Large intestine (tissue), 3 donors: ENCODE data around the gene FSTL5. TPM values are rescaled to one million over a fixed set of nuclear protein-coding genes. Genes with fewer than 3 reads are reported as not detected.

Source experiments
- DNase-seq, 2 donors: peaks; one replicate each; pipeline versions ENCODE4 v3.0.0 to v3.0.0-alpha.2; 2013
- H3K27ac ChIP-seq: one replicate; pipeline ENCODE4 v1.5.1; 2013; ENCODE audit warnings: low read length
- H3K27me3 ChIP-seq: 2 replicates; pipeline ENCODE4 v1.6.1; 2013; ENCODE audit warnings: low read length; ENCODE audit not compliant: control insufficient read depth, insufficient read depth
- H3K36me3 ChIP-seq: 2 replicates; pipeline ENCODE4 v1.6.1; 2013; ENCODE audit warnings: low read length; ENCODE audit not compliant: control insufficient read depth, insufficient read depth
- H3K4me1 ChIP-seq: one replicate; pipeline ENCODE4 v1.6.1; 2013; ENCODE audit warnings: low read length; ENCODE audit not compliant: control insufficient read depth, insufficient read depth
- H3K4me3 ChIP-seq: one replicate; pipeline ENCODE4 v1.5.1; 2013; ENCODE audit warnings: low read length
- H3K9me3 ChIP-seq: one replicate; pipeline ENCODE4 v1.6.1; 2013; ENCODE audit warnings: mild to moderate bottlenecking, low read depth, low read length, moderate library complexity; ENCODE audit not compliant: control insufficient read depth
- WGBS: methylation state at CpG from one replicate; pipeline ENCODE4 v1.1.5; 2013; ENCODE audit warnings: low lambda C conversion rate; ENCODE audit not compliant: insufficient coverage; 5-methylcytosine and 5-hydroxymethylcytosine counted together
- polyA plus RNA-seq: library from polyadenylated mRNA; unstranded; fragments of 120-200 nt; gene quantifications from one replicate; pipeline ENCODE4 v1.2.1, GENCODE V29; 2013

The FSTL5 gene
- polyA plus RNA-seq, 1 donor: 7.0 TPM

DNA sequence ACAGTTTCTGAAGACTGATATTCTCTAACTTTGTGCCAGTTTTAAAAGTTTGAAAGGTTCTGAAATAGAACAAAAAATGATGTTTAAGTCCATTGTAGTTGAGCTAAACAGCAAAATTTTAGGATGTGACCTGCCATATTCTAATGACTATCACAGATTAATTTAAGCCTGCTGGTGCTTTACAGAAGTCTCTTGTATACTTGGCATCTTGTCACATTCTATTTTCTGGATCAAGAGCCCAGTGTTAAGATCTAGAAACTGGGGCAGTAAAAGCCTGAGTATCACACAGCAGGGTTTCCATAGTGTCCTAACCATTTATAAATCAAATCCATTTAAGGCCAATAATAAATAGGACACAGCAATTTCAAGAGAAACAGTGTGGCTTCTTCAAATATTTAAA, 12.4 kb downstream of the FSTL5 start:
- no peaks in the 10 kb centered on the region for H3K4me1 ChIP-seq
- DNase-seq: no peak
- no peak overlapping the region for H3K4me3 ChIP-seq
- H3K9me3 ChIP-seq: peaks cover 2% of the 10 kb centered on the region
- no peak overlapping the region for H3K27ac ChIP-seq
- H3K36me3 ChIP-seq: no peaks in the 10 kb centered on the region
- H3K27me3 ChIP-seq: no peaks in the 10 kb centered on the region

DNA sequence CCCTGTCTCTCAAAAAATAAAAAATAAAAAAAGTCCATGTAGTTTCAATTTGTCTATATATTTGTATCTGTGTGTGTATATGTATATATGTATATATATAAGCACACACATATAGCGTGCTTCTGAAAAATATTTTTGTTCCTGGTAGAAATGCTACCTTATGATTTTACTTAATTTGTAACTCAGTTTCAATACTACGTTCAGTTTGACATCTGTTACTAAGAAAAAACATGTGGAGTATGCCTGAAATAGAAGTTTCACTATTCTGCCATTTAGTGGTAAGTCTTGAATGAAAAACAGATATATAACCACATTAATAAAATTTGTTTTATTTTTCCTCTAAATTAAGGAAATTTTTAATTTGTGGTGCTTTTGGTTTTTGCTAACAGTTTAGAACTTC, 14.2 kb downstream of the FSTL5 start:
- no peak overlapping the region for H3K4me3 ChIP-seq
- no peaks in the 10 kb centered on the region for H3K36me3 ChIP-seq
- H3K27ac ChIP-seq: no peak overlapping the region
- peaks cover 2% of the 10 kb centered on the region for H3K9me3 ChIP-seq
- no peaks in the 10 kb centered on the region for H3K27me3 ChIP-seq
- WGBS: 90% methylated on average over 2 of the region's 2 CpGs
- no peaks in the 10 kb centered on the region for H3K4me1 ChIP-seq
- no peak for DNase-seq

DNA sequence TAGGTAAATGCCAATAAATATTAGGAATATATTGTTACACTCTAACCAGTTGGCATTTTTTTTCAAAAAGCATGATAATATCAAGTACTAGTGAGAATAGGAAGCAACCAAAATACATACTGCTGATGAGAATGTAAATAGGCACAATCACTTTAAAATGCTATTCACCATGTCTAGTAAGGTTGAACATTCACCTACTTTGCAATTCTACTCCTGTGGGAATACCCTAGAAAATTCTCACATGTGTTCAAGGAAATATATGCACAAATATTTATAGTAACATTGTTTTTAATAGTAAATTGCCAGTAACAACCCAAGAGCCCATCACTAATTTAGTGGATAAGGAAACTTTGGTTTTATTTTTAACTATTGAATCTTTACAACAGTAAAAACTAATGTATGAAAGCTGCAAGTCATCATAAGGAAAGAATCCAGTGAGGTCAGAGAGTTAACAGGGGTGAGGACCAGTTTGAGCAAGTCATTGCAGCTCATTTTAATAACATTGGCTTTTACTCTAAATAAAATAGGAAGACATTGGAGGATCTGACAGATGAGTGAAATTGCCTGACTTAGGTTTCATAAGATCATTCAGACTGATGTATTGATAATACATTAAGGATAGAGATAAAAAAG, 23.6 kb downstream of the FSTL5 start:
- no peaks in the 10 kb centered on the region for H3K4me1 ChIP-seq
- H3K36me3 ChIP-seq: no peaks in the 10 kb centered on the region
- no peak overlapping the region for H3K27ac ChIP-seq
- no peaks in the 10 kb centered on the region for H3K27me3 ChIP-seq
- H3K9me3 ChIP-seq: no peaks in the 10 kb centered on the region
- H3K4me3 ChIP-seq: no peak overlapping the region
- DNase-seq: no peak

DNA sequence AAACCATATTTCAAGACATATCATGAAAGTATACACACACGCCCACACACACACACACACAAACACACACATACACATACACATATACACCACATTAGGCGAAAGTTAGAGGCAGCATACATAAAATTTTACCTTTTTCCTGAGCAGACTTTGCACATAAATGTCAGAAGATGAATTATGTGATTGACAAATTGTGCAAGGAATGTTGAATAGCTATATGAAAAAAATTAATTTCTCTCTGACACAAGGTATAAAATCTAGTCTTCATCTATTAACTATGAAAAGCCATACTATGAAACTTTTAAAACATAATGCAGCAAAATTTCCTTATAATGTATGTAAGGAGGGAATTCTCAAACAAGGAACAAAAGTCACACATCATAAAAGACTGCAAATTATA, 24.4 kb downstream of the FSTL5 start:
- no peak overlapping the region for H3K4me3 ChIP-seq

DNA sequence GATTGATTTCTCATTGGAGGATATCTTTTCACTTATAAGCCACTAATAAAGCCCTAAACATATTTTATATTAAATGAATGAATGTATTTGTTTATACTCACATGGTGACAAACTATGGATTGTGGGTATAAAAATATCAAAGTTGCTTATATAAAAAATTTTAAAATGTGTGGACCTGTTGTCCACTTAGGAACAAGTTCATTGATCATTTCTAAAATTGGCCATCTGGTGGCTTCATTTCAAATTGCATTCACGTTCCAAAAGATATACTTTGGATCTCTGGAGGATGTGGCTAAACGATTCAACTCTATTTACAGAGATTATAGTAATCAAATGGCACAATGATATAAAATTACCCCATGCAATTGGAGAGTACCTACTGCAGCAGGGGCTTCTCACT, 32.5 kb downstream of the FSTL5 start:
- Histone ChIP-seq H3K9me3 (no peaks in the 10 kb centered on the region), H3K27me3 (no peaks in the 10 kb centered on the region), H3K4me3 (no peak overlapping the region), H3K27ac (no peak overlapping the region), H3K4me1 (no peaks in the 10 kb centered on the region), H3K36me3 (no peaks in the 10 kb centered on the region)
- WGBS: no CpG with 5 or more reads among the region's 2 CpGs
- DNase-seq: no peak

More for the DNA sequence above, 24.4 kb downstream of the FSTL5 start:
- Histone ChIP-seq H3K9me3 (no peaks in the 10 kb centered on the region), H3K27ac (no peak overlapping the region), H3K27me3 (no peaks in the 10 kb centered on the region), H3K36me3 (no peaks in the 10 kb centered on the region), H3K4me1 (no peaks in the 10 kb centered on the region)
- WGBS: no CpG with 5 or more reads among the region's 2 CpGs
- no peak for DNase-seq

DNA sequence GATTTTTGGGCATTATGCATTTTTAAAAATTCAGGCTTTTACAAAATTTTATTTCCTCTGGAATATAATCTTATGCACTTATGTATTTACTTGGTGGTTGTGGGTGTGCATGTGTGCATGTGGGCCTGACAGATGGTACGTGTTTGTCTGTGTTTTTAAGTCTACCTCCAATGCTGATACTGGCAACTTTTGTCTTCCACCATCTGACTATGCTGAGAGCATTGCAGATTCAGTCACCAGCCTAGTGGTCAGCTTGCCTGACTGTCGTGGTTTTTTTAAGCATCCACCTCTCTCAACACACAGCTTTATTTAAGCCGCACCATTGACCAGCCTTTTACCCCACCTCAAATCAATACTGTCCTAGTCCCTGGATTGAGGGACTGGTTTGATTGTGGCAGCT, 37.1 kb downstream of the FSTL5 start:
- Histone ChIP-seq H3K27me3 (no peaks in the 10 kb centered on the region), H3K4me3 (no peak overlapping the region), H3K36me3 (no peaks in the 10 kb centered on the region), H3K27ac (no peak overlapping the region), H3K9me3 (no peaks in the 10 kb centered on the region), H3K4me1 (no peaks in the 10 kb centered on the region)
- no peak for DNase-seq
- WGBS: no CpG with 5 or more reads among the region's 3 CpGs

GRCh38 chr4:162117051-162117450, 46.7 kb downstream of the FSTL5 start:
- Histone ChIP-seq H3K9me3 (no peaks in the 10 kb centered on the region), H3K27ac (no peak overlapping the region), H3K4me3 (no peak overlapping the region), H3K27me3 (no peaks in the 10 kb centered on the region), H3K4me1 (no peaks in the 10 kb centered on the region), H3K36me3 (no peaks in the 10 kb centered on the region)
- no peak for DNase-seq
- 67% methylated on average over 1 of the region's 2 CpGs for WGBS

DNA sequence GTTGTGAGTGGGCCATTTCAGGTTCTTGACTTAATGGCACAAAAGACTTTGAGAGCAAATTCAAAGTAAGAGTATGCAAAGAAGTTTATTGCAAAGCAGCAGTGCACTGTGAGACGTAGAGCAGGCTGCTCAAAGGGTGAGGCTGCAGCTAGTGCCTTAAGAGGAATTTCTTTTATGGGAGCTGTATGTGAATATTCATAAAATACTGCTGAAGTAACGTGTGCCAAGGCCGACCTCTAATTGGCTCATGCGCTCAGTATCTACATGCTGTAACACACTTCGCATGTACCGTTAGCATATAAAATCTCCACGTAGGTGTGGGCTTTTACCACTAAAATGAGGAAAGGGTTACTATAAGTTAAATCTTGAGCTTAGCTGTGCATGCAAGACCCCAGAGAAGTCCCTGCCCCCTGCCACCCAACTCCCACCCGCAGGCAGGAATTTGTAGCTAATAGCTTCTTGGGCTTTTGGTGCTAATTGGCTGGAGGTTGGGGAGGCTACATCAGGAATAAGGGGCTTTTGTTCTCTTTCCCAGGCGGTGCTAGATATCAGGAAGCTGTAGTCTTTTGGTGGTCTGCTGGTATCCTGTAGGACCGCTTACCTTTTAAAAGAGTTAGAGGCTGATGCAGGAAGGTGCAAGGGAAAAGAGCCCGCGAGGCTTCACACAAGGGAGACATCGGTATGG, 47.6 kb downstream of the FSTL5 start:
- Histone ChIP-seq H3K4me1 (no peaks in the 10 kb centered on the region), H3K9me3 (no peaks in the 10 kb centered on the region), H3K27ac (no peak overlapping the region), H3K36me3 (no peaks in the 10 kb centered on the region), H3K4me3 (no peak overlapping the region), H3K27me3 (no peaks in the 10 kb centered on the region)
- WGBS: no CpG with 5 or more reads among the region's 13 CpGs
- DNase-seq: no peak

DNA sequence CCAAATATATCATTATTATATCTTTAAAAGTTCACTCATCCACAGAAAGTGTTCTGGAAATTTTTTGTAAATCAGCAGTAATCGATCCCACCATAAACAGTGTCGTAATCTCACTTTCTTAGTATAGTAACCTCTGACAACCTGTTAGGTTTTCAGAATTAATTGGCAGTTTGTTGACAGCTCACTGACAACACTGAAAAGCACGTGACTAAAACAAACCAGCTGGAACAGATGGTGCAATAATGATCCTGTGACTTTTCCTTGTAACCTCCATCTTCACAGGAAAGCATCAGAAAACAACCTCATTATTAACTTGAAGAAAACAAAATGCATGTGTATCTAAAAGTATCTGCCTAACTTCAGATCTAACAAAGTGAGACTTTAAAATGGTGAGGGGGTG, 48.5 kb downstream of the FSTL5 start:
- Histone ChIP-seq H3K4me1 (no peaks in the 10 kb centered on the region), H3K36me3 (no peaks in the 10 kb centered on the region), H3K4me3 (no peak overlapping the region), H3K9me3 (no peaks in the 10 kb centered on the region), H3K27me3 (no peaks in the 10 kb centered on the region), H3K27ac (no peak overlapping the region)
- WGBS: 60% methylated on average over 1 of the region's 3 CpGs
- no peak for DNase-seq

GRCh38 chr4:162111078-162111477, 52.7 kb downstream of the FSTL5 start:
- Histone ChIP-seq H3K27me3 (no peaks in the 10 kb centered on the region), H3K9me3 (no peaks in the 10 kb centered on the region), H3K27ac (no peak overlapping the region), H3K36me3 (no peaks in the 10 kb centered on the region), H3K4me1 (no peaks in the 10 kb centered on the region), H3K4me3 (no peak overlapping the region)
- WGBS: 100% methylated on average over 1 of the region's 4 CpGs
- DNase-seq: no peak

DNA sequence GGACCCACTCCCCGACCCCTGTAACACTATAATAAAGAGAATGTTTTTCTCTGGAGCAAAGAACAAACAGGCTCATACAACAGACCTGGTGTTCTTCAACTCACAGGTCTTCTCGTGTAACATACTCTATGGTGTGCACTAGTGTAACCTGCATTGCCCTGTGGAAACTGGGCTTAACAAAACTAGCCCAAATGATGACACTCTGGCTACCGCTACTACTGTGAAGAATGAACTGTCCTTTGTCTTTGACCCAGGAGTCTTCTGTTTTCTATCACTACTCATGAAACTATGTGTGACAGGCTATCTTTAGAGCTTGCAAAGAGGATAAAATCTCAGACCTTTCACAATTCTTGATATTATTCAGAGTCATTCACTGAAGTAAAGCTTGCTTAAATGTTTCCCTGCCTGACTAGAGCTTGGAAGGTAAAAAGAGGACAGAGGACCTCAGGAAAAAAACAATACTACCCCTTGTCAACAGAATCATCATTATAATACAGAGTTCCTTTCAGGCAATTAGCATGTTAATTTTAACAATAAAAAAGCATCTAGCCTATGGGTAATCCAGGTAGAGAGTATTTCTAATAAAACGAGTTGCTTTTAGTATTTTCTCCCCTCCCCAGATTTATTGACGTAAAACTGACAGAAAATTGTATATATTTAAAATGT, 59.2 kb downstream of the FSTL5 start:
- 60% methylated on average over 1 of the region's 5 CpGs for WGBS
- Histone ChIP-seq H3K27ac (no peak overlapping the region), H3K4me1 (no peaks in the 10 kb centered on the region), H3K9me3 (no peaks in the 10 kb centered on the region), H3K27me3 (no peaks in the 10 kb centered on the region), H3K36me3 (no peaks in the 10 kb centered on the region), H3K4me3 (no peak overlapping the region)
- no peak for DNase-seq
